ENCODE data around the gene ZNF677. TPM values are rescaled to one million over a fixed set of nuclear protein-coding genes. Genes with fewer than 3 reads are reported as not detected.
"Not testable (repeated sequence)": the region's sequence is repeated elsewhere in the genome, so short reads cannot be mapped to it uniquely, and the experiment has no call there.

Gene ZNF677
- total and polyA plus RNA-seq, 2 donors (not counting 1 experiment from before 2014, with no cell fraction given) = 25.3 to 26.0 TPM

GRCh38 chr19:53275480-53275879 is 20.8 kb upstream of the ZNF677 start:
- no peaks in the 10 kb centered on the region for H3K36me3 ChIP-seq (ENCODE audit: control insufficient read depth, insufficient read depth, low read length)
- TF ChIP-seq CTCF (conservative IDR thresholded peaks at IDR 0.05 in 1 of 2, IDR thresholded peaks at IDR 0.05 in 1 of 2; ENCODE audit: low read depth in 1 of 2, low read length in 2 of 2) = no peak
- TF ChIP-seq EZH2 (IDR thresholded peaks at IDR 0.05; ENCODE audit: low read length, missing control alignments) = no peak
- H3K79me2 ChIP-seq (ENCODE audit: control insufficient read depth, insufficient read depth, low read length) = no peaks in the 10 kb centered on the region
- no peaks in the 10 kb centered on the region for H4K20me1 ChIP-seq (ENCODE audit: control insufficient read depth, extremely low read depth, insufficient read depth, low read length)
- no peak overlapping the region for H3K4me2 ChIP-seq (ENCODE audit: extremely low read depth, insufficient read depth, low read length)
- H3K27ac ChIP-seq (ENCODE audit: insufficient read depth, low read length) = no peak overlapping the region
- H3K9ac ChIP-seq (ENCODE audit: insufficient read depth, low read length) = no peak overlapping the region
- no peak overlapping the region for H3K4me3 ChIP-seq (replicated peaks in 1 of 4; ENCODE audit: control extremely low read depth in 1 of 4, insufficient read depth in 1 of 4, low read depth in 3 of 4, low read length in 4 of 4)
- no peaks in the 10 kb centered on the region for H3K27me3 ChIP-seq (ENCODE audit: control insufficient read depth, insufficient read depth, low read length)
- no peaks in the 10 kb centered on the region for H3K4me1 ChIP-seq (ENCODE audit: control insufficient read depth, extremely low read depth, insufficient read depth, low read length)
- no peak overlapping the region for H2AFZ ChIP-seq (ENCODE audit: low read length)
- H3K9me3 ChIP-seq (ENCODE audit: control insufficient read depth, insufficient read depth, low read depth, low read length) = no peaks in the 10 kb centered on the region
- DNase-seq (ENCODE audit: low read depth in 2 of 2) = no peak

GRCh38 chr19:53272044-53272443 is 17.4 kb upstream of the ZNF677 start:
- Histone ChIP-seq H4K20me1 (ENCODE audit: control insufficient read depth, extremely low read depth, insufficient read depth, low read length) (no peaks in the 10 kb centered on the region), H3K9me3 (ENCODE audit: control insufficient read depth, insufficient read depth, low read depth, low read length) (no peaks in the 10 kb centered on the region), H3K79me2 (ENCODE audit: control insufficient read depth, insufficient read depth, low read length) (no peaks in the 10 kb centered on the region), H3K27me3 (ENCODE audit: control insufficient read depth, insufficient read depth, low read length) (no peaks in the 10 kb centered on the region), H3K4me2 (ENCODE audit: extremely low read depth, insufficient read depth, low read length) (no peak overlapping the region), H2AFZ (ENCODE audit: low read length) (no peak overlapping the region), H3K4me1 (ENCODE audit: control insufficient read depth, extremely low read depth, insufficient read depth, low read length) (no peaks in the 10 kb centered on the region), H3K27ac (ENCODE audit: insufficient read depth, low read length) (no peak overlapping the region), H3K9ac (ENCODE audit: insufficient read depth, low read length) (no peak overlapping the region), H3K36me3 (ENCODE audit: control insufficient read depth, insufficient read depth, low read length) (no peaks in the 10 kb centered on the region), H3K4me3 (replicated peaks in 1 of 4; ENCODE audit: control extremely low read depth in 1 of 4, insufficient read depth in 1 of 4, low read depth in 3 of 4, low read length in 4 of 4) (no peak overlapping the region)
- TF ChIP-seq EZH2 (IDR thresholded peaks at IDR 0.05; ENCODE audit: low read length, missing control alignments) (no peak), CTCF (conservative IDR thresholded peaks at IDR 0.05 in 1 of 2, IDR thresholded peaks at IDR 0.05 in 1 of 2; ENCODE audit: low read depth in 1 of 2, low read length in 2 of 2) (no peak)
- no peak for DNase-seq (ENCODE audit: low read depth in 2 of 2)

GRCh38 chr19:53269861-53270260 is 15.2 kb upstream of the ZNF677 start:
- H4K20me1 ChIP-seq (ENCODE audit: control insufficient read depth, extremely low read depth, insufficient read depth, low read length); H3K4me1 ChIP-seq (ENCODE audit: control insufficient read depth, extremely low read depth, insufficient read depth, low read length); H3K4me2 ChIP-seq (ENCODE audit: extremely low read depth, insufficient read depth, low read length); H2AFZ ChIP-seq (ENCODE audit: low read length); H3K27me3 ChIP-seq (ENCODE audit: control insufficient read depth, insufficient read depth, low read length); H3K9me3 ChIP-seq (ENCODE audit: control insufficient read depth, insufficient read depth, low read depth, low read length); H3K27ac ChIP-seq (ENCODE audit: insufficient read depth, low read length); H3K9ac ChIP-seq (ENCODE audit: insufficient read depth, low read length); DNase-seq (ENCODE audit: low read depth in 2 of 2); H3K4me3 ChIP-seq (replicated peaks in 1 of 4; ENCODE audit: control extremely low read depth in 1 of 4, insufficient read depth in 1 of 4, low read depth in 3 of 4, low read length in 4 of 4); H3K36me3 ChIP-seq (ENCODE audit: control insufficient read depth, insufficient read depth, low read length); H3K79me2 ChIP-seq (ENCODE audit: control insufficient read depth, insufficient read depth, low read length): not testable (repeated sequence)

GRCh38 chr19:53267623-53268022 is 12.9 kb upstream of the ZNF677 start, which contains the start of gene VN1R4:
TSS of gene VN1R4 (minus strand) at chr19:53267723. CDS start at chr19:53267665, 58 bp downstream.
- H3K4me1 ChIP-seq (ENCODE audit: control insufficient read depth, extremely low read depth, insufficient read depth, low read length); H2AFZ ChIP-seq (ENCODE audit: low read length); H3K4me3 ChIP-seq (replicated peaks in 1 of 4; ENCODE audit: control extremely low read depth in 1 of 4, insufficient read depth in 1 of 4, low read depth in 3 of 4, low read length in 4 of 4); H3K36me3 ChIP-seq (ENCODE audit: control insufficient read depth, insufficient read depth, low read length); DNase-seq (ENCODE audit: low read depth in 2 of 2); H3K4me2 ChIP-seq (ENCODE audit: extremely low read depth, insufficient read depth, low read length); H3K9me3 ChIP-seq (ENCODE audit: control insufficient read depth, insufficient read depth, low read depth, low read length); H4K20me1 ChIP-seq (ENCODE audit: control insufficient read depth, extremely low read depth, insufficient read depth, low read length); H3K79me2 ChIP-seq (ENCODE audit: control insufficient read depth, insufficient read depth, low read length); H3K27ac ChIP-seq (ENCODE audit: insufficient read depth, low read length); H3K27me3 ChIP-seq (ENCODE audit: control insufficient read depth, insufficient read depth, low read length); H3K9ac ChIP-seq (ENCODE audit: insufficient read depth, low read length): not testable (repeated sequence)

GRCh38 chr19:53257715-53258342 is 3.2 kb upstream of the ZNF677 start, which contains the start of gene VN1R2:
TSS of gene VN1R2 (plus strand) at chr19:53258292. CDS start at chr19:53258376, 84 bp downstream.
- not testable (repeated sequence) for H3K9ac ChIP-seq (ENCODE audit: insufficient read depth, low read length); H3K4me1 ChIP-seq (ENCODE audit: control insufficient read depth, extremely low read depth, insufficient read depth, low read length); H3K4me3 ChIP-seq (replicated peaks in 1 of 4; ENCODE audit: control extremely low read depth in 1 of 4, insufficient read depth in 1 of 4, low read depth in 3 of 4, low read length in 4 of 4); H4K20me1 ChIP-seq (ENCODE audit: control insufficient read depth, extremely low read depth, insufficient read depth, low read length); H3K27ac ChIP-seq (ENCODE audit: insufficient read depth, low read length); H3K27me3 ChIP-seq (ENCODE audit: control insufficient read depth, insufficient read depth, low read length); H3K9me3 ChIP-seq (ENCODE audit: control insufficient read depth, insufficient read depth, low read depth, low read length); H2AFZ ChIP-seq (ENCODE audit: low read length); H3K79me2 ChIP-seq (ENCODE audit: control insufficient read depth, insufficient read depth, low read length); DNase-seq (ENCODE audit: low read depth in 2 of 2); H3K4me2 ChIP-seq (ENCODE audit: extremely low read depth, insufficient read depth, low read length); H3K36me3 ChIP-seq (ENCODE audit: control insufficient read depth, insufficient read depth, low read length)

All from fibroblast of lung (primary cell).